Measurements from ENCODE around the gene PCNT.

PCNT gene

DNA sequence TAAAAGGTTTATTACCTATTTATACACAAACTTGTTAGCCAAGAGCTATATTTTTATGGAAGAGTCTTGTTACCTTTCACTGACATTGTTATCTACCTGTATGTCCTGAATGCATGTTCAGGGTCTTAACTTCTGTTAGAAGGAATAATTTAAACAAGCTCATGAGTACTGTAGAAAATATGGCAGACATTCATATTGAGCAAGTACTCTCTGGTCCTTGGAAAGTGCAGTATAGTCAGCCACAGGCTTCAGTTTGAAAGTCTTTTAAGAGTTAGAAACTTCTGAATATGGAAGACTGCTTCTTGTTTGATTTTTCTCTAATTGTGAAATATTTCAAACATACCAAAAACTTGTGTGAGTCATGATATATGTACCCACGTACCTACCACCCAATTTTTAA is 151.3 kb downstream of the PCNT start:
- no peak for DNase-seq (ENCODE audit: low read depth in 3 of 3, low spot score in 1 of 3)

DNA sequence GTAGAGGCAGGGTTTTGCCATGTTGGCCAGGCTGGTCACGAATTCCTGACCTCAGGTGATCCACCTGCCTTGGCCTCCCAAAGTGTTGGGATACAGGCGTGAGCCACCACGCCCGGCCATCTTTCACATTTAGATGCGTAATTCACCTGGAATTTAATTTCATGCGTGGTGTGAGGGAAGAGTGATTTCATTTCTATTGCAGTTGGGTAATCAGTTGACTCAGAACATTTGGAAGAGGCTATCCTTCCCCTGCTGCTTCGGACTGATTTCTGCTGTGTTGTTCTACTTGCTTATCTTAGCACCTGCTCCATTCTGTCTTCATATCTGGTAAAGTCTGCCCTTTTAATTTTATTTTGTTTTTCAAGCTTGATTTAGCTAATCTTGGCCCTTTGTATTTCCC is 153.8 kb downstream of the PCNT start:
- no peak for DNase-seq (ENCODE audit: low read depth in 3 of 3, low spot score in 1 of 3)

DNA sequence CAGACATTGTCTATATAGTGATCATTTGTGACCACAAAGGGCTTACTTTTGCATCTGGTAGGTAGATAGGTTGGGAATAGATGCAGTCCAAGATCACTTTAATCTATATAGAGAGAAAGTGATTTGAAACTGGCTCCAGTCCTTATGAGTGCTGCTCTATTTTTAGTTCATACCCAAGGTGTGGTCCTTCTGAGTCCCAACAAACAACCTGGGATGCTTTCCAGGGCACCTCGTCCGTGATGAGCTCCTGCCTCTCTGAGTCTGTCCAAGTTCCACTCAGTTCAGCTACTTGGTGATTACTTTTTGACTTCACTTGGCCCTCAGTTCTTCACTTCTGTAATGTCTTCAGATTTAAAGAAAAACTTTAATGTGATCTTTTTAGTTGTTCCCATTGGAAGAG is 155.0 kb downstream of the PCNT start:
- no peak for DNase-seq (ENCODE audit: low read depth in 3 of 3, low spot score in 1 of 3)

DNA sequence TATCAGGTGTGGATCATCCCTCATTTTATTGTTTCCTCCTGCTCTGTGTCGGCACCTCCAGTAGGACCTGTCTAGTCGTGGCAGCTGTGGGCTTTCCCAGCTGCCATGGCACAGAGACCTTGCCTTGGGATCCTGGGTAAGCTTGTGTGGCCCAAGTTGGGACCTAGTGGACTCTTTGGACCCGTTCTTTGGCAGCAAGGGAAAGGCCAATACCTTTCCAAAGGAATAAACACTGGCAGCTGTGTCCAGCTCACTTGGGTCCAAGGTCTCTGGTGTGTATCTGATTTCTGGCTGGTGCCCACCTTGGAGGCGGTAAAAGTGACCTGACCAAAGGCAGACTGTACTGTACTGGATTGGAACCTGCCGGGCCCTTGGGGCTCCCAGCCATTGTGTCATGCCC is 156.5 kb downstream of the PCNT start:
- DNase-seq (ENCODE audit: low read depth in 3 of 3, low spot score in 1 of 3): no peak

DNA sequence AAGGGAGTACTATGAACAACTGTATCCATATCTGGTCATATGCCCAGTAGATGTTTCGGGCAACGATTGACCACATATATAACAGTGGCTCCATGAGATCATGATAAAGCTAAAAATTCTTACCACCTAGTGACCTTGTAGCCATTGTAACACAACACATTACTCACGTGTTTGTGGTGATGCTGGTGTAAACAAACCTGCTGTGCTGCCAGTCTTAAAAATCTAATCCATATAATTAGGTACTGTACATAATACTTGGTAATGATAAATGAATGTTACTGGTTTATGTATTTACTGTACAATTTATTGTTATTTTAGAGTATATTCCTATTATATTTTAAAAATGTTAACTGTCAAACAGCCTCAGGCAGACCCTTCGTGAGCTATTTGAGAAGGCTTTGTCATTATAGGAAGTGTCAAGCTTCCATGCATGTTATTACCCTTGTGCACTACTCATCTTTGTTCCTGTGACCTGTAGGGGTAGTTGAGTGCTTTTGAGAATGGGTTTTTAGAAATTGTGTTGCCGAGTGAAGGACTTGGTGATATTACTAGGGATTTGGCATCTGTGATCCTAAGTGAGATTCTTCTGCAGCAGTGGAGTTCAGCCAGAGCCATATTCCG is 158.4 kb downstream of the PCNT start:
- no peak for DNase-seq (ENCODE audit: low read depth in 3 of 3, low spot score in 1 of 3)

DNA sequence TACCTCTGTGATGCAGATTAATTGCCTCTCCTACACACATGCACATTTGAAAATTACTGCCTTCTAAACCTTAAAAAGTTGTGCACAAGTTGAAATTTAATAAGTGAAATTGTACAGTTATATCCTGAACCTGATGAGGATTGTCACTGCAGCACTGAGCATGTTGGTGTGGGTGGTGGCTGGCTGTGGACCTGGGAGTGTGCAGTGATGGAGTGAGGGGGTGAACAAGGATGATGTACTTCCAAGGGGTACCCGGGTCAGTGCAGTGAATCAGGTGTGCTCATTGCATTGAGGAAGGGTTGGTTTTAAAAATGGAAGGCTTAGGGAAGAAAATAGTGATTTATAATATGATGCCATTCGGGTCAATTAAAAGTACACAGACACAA is 158.9 kb downstream of the PCNT start:
- no peak for DNase-seq (ENCODE audit: low read depth in 3 of 3, low spot score in 1 of 3)

DNA sequence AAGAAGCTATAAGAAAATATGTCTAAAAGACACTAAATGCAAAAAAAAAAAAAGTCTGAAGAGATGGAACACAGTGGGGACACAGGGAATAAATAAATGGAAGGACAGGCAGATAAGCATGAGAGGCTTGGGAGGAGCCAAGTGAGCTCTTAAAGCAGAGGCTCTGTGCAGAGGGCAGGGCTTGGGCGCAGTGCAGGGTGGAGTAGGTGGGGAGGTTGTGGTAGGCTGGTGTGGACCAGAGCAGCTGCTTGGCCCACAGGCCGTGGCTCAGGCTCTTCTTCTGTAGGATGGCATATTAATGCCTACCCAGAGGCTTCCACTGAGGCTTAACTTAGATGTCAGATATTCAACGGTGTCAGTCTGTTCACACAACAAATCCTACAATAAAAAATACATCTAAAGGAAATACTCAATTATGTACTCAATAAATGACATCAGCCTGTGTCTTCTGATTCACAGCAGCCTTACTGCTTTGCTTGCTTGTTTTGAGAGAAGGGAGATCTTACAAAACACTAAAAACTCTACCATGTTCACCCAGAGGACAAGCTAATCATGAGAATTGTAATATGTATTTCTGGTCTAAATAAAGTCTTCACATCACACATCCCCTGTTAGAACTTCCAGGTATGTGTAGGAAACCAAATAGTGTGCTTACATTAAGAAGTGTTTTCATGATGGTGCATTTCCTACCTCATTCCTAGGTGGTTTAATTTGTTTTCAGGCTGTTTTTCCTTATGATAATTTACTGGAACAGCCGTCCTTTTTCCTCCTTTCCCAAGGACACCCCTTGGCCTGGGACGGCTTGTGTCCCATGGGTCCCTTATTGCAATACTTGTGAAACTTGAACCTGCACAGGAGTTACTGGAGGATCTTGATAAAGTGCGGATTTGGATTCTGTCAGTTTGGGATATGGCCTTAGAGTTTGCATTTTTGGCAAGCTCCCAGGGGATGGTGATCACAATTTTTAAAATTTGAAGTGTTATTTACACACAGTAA is 159.6 kb downstream of the PCNT start:
- DNase-seq (ENCODE audit: low read depth in 3 of 3, low spot score in 1 of 3): no peak

DNA sequence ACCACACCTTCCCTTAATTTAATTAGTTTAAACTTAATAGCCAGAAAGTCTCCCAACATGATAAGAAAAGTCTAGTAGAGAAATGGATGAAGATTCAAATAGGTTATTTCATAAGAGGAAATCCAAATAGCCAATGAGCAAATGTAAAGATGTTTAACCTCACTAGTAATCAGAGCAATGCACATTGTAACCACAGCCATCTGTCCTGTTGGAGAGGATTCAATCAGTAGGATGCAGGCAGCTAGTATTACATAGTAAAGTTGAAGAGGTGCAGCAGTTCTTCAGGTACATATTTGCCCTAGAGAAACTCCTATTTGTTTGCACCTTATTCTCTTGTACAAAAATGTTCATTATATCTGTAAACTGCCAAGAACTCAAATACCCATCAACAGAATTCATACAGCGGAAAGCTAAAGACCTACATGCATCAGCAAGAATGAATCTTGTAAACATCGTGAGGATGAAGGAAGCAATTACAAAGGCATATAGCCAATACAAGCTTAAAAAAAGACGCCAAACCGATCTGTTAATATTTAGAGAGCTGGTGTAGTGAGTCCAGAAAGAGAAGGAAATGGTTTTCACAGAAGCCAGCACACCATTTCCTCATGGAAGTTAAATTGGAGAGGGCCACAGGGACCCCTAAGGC is 162.6 kb downstream of the PCNT start:
- no peak for DNase-seq (ENCODE audit: low read depth in 3 of 3, low spot score in 1 of 3)

DNA sequence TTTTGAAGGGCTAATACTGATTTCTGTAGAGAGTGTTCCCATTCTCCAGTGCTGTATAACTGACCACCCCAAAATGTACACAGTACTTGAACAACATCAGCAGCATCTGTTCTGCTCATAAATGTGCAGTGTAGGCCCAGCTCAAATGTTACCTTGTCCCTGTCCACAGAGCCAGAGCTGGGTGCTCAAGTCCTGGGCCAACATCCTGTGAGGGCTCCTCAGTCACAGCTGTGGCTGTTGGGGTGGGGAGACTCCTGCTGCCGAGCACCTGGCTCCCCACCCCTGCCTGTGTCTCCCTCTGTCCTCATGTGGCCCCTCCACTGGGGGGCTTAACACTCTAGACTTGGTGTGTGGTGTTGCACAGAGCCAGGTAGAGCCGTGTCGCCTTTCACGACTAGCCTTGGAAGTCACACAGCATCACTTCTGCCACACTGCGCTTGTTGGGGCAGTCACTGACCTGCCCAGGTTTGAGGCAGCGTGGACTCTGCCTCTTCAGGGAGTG is 165.3 kb downstream of the PCNT start:
- DNase-seq (ENCODE audit: low read depth in 3 of 3, low spot score in 1 of 3): no peak

DNA sequence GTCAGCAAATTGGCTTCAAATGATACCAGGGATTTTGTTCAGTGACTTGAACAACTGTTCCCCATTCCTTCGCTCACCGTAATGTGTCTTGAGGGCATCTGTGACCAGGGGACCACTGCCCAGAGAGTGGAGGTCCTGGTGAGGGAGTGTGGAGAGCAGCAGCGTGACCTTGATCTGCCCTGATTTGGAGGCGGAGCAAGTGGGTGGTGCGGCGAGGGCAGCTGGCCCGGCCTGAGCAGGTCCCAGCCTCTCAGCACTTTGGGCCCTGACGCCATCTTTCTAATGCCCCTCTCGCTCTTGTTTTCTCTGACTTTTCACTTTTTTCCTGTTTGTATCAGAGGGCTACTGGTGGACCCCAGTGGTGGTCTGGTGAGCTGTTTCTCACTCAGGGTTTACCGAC is 165.8 kb downstream of the PCNT start:
- no peak for DNase-seq (ENCODE audit: low read depth in 3 of 3, low spot score in 1 of 3)

DNA sequence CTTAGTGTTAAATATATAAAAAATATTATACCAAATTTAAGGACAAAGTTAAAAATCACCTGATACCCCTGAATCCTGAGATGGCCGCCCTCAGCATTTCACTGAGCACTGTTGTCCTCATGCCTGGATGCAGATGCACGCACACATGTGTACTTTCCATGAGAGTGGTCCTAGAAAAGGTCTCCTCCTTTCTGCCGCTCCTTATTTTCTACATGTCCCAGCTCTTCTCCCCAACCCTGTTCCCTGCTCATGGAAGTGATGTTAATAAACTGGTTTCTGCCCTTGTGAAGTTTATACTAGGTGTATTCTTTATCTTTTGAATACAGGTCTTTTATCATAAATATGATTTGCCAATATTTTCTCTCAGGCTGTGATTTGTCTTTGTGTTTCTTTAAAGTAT is 167.6 kb downstream of the PCNT start:
- DNase-seq (ENCODE audit: low read depth in 3 of 3, low spot score in 1 of 3): no peak

DNA sequence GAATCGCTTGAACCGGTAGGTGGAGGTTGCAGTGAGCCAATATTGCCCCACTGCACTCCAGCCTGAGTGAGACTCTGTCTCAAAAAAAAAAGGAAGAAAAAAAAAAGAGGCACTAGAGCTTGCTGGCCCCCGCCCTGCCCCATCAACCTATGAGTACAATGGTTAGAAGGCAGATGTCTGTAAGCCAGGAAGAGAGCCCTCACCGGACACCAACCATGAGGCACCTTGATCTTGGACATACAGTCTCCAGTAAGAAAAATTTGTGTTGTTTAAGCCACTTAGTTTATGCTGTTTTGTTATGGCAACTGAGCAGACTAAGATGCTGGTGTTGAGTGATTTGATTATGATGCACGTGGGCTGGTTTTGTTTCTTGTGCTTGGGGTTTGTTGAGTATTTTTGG is 168.9 kb downstream of the PCNT start:
- no peak for DNase-seq (ENCODE audit: low read depth in 3 of 3, low spot score in 1 of 3)

DNA sequence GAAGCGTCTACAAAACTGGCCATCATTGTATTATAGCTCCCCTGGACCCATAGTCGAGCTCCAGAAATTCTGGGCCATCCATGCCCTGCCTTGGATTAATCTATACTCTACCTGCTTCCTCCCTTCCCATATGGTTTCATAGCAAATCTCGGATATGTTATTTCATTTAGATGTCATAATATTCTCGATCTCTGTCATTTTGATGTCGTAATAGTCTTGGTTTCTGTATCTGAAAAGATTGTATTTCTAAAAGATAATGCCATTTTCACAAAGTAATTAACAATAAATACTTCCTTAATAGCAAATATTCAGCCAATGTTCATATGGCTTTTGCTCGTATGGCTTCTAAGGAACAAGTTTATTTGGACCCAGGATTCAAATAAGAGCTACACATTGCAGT is 169.9 kb downstream of the PCNT start:
- DNase-seq (ENCODE audit: low read depth in 3 of 3, low spot score in 1 of 3): no peak

All from stimulated activated CD4-positive, alpha-beta T cell treated with anti-CD3 and anti-CD28 coated beads, TNF-alpha, amount 100 ng/mL, for 1 hour (primary cell).